SHP77 treated with DMSO at 0.1 percent for 48 hours (cell line): Measurements from ENCODE around the gene SERPINE2.

ENCODE experiments used
- DNase-seq: peaks from one replicate; lab custom pipeline; 2025; lab: John Stamatoyannopoulos, UW

Gene SERPINE2

DNA sequence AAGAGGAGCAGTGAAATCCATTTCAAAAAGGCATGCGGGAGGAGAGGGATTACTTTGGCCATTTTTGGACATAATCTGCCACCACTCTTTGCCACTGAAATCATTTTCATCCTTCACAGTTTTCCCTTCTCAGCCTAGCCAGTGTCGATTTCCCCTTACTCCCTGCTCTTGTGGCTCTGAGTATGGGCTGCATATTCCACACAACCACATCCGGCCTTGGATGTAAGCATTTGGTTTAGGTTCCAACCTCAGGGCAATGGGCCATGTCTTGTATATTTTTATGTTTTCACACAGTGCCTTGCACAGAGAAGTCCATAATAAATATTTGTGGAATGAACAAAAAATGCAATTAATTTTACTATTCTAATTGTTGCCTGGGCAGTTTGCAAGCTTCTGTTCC lies 7.7 kb upstream of the SERPINE2 start:
- no peak for DNase-seq

DNA sequence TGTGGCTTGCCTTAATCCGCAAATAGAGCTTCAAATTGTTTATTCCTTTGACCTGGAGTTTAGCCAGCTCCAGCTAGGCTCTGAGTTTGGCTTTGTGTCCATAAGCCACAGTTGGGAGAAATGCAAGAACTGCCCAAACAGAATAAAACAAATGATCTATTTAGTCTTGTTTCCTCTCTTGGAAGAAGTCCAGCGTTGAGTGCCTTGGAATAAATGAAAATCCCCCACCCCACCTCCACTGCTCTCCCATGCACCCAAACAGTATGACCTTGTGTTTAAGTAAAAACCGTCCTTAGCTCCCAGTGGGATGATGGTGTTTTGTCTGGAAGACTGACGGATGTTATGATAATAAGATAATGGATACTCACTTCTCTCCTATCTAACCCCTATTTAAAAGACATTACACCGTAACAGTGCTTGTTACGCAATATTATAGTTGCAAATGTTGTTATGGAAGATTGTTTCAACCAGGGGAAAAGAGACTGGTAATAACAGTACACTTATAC lies 3.2 kb upstream of the SERPINE2 start:
- no peak for DNase-seq

GRCh38 chr2:224041554-224041953 lies 2.5 kb upstream of the SERPINE2 start:
- no peak for DNase-seq

- DNase-seq, result no peak
Observed at GRCh38 chr2:224040753-224041152, 1.7 kb upstream of the SERPINE2 start.

DNA sequence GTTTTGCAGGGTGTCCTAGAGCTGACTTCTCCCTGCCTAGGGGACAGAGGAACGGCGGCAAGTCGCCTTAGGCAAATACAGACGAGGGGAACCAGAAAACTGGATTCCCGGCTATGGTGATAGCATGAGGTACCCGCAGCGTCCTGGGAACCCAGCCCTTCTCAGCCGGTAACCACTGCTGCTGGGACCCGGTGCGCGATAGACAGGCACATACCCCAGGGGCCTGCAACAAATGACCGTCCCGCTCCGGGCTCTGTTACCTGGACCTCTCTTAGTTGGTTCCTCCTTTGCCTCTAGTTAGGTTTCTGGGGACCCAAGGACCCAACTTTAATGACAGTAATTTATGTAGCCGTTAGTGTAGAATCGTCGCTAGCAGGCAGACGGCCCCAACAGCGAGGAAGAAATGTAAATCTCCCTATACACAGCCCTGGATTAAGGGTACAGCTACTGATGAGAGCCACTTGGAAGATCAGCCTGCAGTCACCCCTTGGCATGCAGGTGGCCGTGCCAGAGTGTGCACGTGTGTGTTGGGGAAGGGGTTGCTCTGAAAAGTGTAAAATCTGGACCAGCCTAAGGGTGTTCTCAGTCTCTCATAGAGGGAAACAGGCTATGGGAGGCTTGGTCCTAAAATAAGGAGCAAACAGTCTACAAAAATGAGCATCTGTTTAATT lies 819 bp upstream of the SERPINE2 start:
- no peak for DNase-seq

DNA sequence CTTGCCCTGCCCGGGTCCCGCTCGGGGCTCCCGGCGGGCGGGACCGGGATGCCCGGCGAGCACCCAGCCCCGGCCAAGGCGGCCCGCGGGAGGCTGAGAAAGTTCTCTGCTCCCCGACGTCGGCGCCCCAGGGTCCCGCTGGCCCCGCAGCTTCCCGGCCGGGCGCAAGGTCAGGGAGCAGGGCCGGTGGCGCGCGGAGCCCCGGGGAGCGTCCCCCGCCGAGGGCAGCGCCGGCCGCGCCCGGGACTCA lies 331 bp downstream of the SERPINE2 start:
- DNase-seq, result no peak

DNA sequence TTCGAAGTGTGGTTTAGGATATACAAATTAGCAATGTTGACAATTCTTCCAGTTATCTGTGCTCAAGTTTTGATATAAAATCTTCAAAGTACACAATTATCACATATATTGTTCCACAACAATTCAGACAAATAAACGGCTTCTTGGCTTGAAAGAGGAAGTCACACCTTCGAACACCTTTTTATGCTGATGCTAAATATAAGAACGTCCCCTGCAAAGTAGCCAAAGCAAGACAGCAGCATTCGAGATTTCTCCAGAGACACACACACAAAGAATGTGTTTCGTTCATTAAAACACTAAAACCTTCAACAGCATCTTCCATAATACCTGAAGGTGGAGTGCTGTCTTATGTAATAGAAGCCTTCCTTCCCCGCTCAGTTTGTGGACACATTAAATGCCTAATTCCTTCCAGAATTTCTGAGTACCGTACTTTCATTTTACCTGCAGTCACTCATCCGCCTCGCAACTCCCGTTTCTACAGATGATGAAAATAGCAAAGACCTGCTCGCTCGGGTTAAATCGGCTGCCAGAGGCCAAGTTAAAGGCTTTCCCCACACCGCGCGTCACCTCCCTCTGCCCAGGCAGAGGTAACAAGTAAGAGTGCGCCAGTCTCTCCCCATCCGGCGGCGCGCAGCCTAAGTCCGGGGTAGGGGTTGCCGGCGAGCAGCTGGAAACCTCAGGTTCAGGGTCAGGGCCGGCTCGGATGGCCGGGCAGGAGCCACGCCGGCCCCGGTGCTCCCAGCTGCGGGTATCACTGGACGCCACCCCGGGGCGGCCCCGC lies 847 bp downstream of the SERPINE2 start:
- no peak for DNase-seq

DNA sequence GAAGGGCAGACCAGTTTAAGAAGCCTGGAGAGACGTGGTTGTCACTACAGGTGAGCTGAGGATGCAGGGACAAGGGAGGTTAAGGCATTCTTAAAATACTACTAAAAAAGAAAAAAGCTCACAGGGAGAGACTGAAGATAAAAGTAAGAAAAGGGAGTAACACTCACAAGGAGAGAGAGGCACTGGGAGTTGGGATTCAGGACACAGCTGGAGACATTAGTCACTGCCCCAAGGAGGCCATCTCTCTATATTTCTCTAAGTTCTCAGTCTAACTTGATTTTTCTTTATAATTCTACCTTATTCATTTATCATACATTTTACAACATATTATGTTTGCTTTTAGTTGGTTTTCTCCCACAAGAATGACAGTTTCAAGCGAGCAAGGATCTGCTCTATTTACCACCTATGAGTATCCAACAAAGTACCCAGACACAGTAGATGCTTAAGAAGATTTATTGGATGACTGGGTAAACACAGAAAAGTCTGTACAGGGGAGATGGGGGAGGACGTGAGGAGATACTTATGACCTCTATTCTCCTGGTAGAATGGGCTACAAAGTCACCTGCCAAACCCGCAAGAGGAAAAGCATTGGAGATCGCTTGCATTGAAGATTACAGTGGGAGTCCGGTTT lies 2.2 kb downstream of the SERPINE2 start:
- DNase-seq, result no peak

DNA sequence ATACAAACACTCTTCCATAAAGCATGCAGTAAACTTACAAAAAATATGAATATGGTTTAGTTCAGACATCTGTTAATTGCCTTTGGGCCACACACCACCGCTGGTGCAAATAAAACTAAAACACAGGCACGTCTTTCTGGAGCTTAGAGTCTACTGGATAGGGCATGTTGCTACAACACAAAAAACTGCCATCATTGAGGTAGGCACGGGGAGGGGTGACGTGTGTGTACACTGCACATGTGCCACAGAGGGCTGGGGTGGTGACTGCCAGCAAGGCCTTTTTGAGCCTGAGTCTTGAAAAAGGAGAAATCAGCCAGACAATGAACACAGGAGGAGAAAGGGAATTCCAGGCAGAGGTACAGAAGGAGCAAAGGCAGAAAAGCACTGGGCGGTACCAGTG lies 5.1 kb downstream of the SERPINE2 start:
- no peak for DNase-seq

GRCh38 chr2:224033601-224034000 lies 5.5 kb downstream of the SERPINE2 start:
- no peak for DNase-seq

DNA sequence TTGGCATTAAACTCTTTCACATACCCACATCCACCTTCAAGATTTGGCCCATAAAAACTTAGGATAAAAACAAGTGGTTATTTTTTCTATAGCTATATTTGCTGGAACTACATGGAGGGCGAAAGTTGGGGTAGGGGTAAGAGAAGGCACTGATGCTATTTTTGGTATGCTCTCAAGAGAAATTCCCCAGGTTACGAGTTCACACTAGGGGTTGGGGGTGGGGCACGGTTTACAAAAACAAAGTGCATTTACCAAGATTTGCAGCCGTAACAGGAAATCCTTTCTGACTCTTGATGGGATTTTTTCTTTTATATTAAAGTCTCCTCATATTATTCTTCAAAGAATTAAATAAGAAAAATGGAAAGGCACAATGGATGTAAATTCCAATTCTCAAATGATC lies 6.8 kb downstream of the SERPINE2 start:
- DNase-seq, result no peak

DNA sequence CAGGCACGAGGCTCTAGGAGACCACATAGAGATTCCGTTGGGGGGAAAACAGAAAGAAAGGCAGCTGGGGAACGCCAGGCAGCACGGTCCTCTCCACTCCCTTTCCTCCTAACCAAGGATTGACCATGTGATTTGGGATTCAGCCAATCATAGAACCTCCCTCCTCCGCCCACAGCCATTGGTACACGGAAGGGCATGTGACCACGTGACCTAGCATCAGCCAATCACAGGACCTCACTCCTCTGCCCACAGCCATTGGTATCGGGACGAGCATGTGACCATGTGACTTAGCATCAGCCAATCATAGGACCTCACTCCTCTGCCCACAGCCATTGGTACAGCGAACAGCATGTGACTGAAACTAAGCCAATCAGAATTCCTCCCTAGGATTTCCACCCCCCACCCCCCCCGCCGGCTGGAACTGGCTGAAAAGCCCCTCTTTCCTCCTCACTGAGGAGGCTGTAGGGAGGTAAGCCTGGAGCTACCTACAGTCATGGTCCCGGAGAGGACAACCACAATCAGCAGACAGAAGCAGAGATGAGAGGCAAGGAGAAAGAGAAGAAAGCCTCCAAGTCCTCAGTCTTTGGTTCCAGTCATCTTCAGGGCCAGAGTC lies 7.6 kb downstream of the SERPINE2 start:
- no peak for DNase-seq

DNA sequence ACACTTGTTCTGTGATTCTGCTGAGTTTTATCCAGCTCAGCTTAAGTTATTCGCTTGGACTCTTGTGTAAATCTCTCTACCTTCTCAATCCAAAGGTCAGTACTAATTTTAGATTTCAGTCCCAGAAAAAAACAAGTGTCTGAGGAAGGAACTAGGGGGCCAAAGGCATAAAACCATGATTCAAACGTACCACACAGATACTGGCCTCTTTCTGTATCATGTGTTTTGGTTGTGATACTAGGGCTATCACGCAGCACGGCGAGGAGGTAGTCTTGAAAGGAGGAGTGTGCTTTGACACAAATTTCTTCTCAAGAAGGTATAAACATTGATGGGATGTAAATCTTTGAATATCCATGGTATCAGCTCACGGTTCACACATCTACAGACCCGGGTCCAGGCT lies 8.3 kb downstream of the SERPINE2 start:
- no peak for DNase-seq

GRCh38 chr2:224029876-224030275 lies 9.2 kb downstream of the SERPINE2 start:
- DNase-seq, result no peak

DNA sequence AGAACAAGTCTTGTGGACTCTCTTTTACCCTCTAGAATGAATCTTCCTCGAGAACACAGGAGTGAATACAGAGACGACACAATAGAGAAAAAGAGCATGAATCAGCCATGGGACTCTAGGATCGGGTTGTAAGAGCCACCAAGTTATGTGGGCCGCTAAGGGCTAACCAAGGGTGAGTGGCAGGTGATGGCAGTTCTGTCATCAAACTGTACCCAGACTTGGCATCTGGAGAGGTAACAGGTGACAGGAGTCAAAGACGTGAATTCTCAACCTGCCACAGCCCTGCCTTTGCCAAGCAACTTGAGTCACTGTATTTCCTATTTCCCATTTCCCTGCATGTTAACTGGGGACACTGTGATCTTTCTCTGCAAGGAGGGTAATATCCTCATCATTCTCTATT lies 11.2 kb downstream of the SERPINE2 start:
- DNase-seq, result no peak

DNA sequence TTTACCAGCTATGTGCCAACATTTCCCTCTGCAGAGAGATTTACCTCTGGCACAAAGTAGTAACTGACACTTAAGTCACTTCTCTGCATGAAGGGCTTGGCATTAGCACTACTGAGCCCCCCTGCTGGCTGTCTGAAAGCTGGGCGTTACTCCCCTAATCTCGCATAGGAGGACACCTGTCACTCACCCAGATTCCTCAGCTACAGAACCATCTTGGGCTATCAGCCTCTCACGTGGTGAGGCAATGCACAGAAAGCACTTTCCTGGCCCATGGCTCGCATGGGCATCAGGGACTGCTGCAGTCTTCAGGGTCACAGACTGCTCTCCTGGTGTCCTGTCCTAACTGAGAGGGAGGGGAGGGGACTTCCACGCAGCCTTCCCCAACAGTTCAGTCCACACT lies 12.0 kb downstream of the SERPINE2 start:
- no peak for DNase-seq

DNA sequence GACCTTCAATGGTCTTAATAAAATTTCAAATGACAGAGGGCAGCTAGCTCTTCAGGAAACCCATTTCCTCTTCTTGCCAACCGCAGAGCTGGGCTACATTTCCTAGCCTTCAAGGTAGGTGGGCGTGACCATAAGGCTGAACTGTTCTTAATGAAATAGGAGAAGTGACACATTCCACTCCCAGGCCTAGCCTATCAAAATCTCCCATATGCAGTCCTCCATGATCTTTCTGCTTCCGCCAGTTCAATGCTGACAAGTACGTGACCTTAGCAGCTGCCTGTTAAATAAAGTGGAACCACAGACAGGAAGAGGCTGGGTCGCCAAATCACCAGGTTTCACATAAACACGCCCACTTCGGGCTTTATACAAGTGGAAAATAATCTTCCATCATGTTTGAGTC lies 13.2 kb downstream of the SERPINE2 start:
- DNase-seq, result no peak

- no peak for DNase-seq
Observed at GRCh38 chr2:224024270-224024669, 14.8 kb downstream of the SERPINE2 start.

DNA sequence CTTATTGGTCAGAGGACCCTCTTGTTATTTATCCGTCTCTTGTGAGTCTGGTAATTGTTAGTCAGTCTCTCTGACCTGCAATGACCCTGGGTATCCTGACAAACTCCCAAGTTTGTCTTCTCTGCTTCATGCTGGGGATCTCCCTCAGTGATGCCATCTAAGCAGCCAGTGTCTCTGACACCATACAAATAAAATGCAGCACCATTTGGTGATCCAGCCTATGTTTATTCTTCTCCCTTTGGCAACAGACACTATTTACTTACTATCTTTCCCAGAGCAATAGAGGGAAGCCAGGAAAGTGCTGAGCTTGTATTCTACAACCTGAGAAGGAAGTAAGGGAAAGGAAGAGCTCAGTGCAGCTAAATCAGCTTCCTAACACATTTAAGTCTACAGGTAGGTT lies 15.9 kb downstream of the SERPINE2 start:
- no peak for DNase-seq

GRCh38 chr2:224022486-224022885 lies 16.6 kb downstream of the SERPINE2 start:
- DNase-seq, result no peak

DNA sequence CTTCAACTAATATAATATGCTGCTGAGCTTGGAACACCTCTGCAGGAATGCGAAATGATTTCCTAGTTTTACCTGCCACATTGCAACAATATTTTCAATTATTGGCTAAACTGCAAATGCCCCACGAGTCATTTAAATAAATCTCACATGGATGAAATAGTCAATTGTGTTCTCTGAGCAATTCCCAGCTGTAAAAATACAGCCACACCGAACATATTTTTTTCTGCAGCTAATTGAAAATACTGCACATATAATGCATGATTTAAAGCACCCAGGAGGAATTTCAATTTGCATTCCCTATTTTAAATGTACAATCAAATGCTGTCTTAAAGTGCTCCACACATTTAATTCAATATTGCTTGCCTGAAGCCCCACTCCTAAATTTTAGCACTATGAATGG lies 18.6 kb downstream of the SERPINE2 start:
- no peak for DNase-seq

GRCh38 chr2:224017957-224018356 lies 21.1 kb downstream of the SERPINE2 start:
- no peak for DNase-seq

- no peak for DNase-seq
Observed at GRCh38 chr2:224016963-224017362, 22.1 kb downstream of the SERPINE2 start.
